Caco-2 (cell line): Measurements from ENCODE around the gene TLX1. TPM values are rescaled to one million over a fixed set of nuclear protein-coding genes. Genes with fewer than 3 reads are reported as not detected.

Source experiments
- BruUV-seq: library from RNA; stranded (reverse); fragments of 400-500 nt; replicated peaks from 2 replicates; lab custom pipeline; 2021; lab: Mats Ljungman, UMichigan
- CTCF ChIA-PET: fragments of 300-600 bp; sonication (Branson Sonifier 250); formaldehyde crosslinking; loops from one replicate; lab custom pipeline; 2022; ENCODE audit warnings: antibody characterized with exemption; lab: Charles Lee
- POLR2A ChIA-PET: fragments of 300-600 bp; sonication (Branson Sonifier 250); formaldehyde crosslinking; loops from one replicate; lab custom pipeline; 2022; ENCODE audit warnings: antibody characterized with exemption; lab: Charles Lee
- DNase-seq, 2 experiments: peaks; one replicate each; pipeline versions ENCODE4 v3.0.0 to v3.0.0-alpha.2; 2020 to 2022
- H3K27me3 ChIP-seq: replicated peaks from 2 replicates; pipeline ENCODE4 v1.6.0; 2011; ENCODE audit warnings: low read length; ENCODE audit not compliant: control insufficient read depth, insufficient read depth
- H3K36me3 ChIP-seq: 2 replicates; pipeline ENCODE4 v1.5.1; 2011; ENCODE audit warnings: low read length; ENCODE audit not compliant: control insufficient read depth, insufficient read depth
- H3K4me1 ChIP-seq: fragments of 250-450 bp; sonication (Bioruptor Pico); 2 replicates; pipeline ENCODE4 v1.5.1; 2020; ENCODE audit warnings: mild to moderate bottlenecking
- H3K4me3 ChIP-seq: 2 replicates; pipeline ENCODE4 v1.5.1; 2011; ENCODE audit warnings: low read depth, mild to moderate bottlenecking, control low read depth, low read length
- H3K9me3 ChIP-seq: fragments of 250-450 bp; sonication (Bioruptor Pico); 2 replicates; pipeline ENCODE4 v1.5.1; 2020; ENCODE audit warnings: mild to moderate bottlenecking, moderate library complexity
- H3K27ac Mint-ChIP-seq: one replicate; pipeline ENCODE4 v1.8.0; 2022; ENCODE audit warnings: mixed read lengths; ENCODE audit not compliant: unreplicated experiment
- H3K27me3 Mint-ChIP-seq: one replicate; pipeline ENCODE4 v1.8.0; 2022; ENCODE audit warnings: mixed read lengths; ENCODE audit not compliant: insufficient read depth, unreplicated experiment
- H3K36me3 Mint-ChIP-seq: one replicate; pipeline ENCODE4 v1.8.0; 2022; ENCODE audit warnings: mild to moderate bottlenecking, mixed read lengths; ENCODE audit not compliant: insufficient read depth, unreplicated experiment
- H3K4me1 Mint-ChIP-seq: one replicate; pipeline ENCODE4 v1.8.0; 2022; ENCODE audit warnings: low read depth, mixed read lengths; ENCODE audit not compliant: unreplicated experiment
- H3K4me3 Mint-ChIP-seq: one replicate; pipeline ENCODE4 v1.8.0; 2022; ENCODE audit warnings: mild to moderate bottlenecking, moderate library complexity, mixed read lengths; ENCODE audit not compliant: unreplicated experiment
- H3K9me3 Mint-ChIP-seq: one replicate; pipeline ENCODE4 v1.8.0; 2022; ENCODE audit warnings: mixed read lengths; ENCODE audit not compliant: unreplicated experiment
- CTCF ChIP-seq, 2 experiments: fragments of 200-600 bp in 1 of 2; IDR thresholded peaks; 1 replicate in 1 of 2; 2 replicates in 1 of 2; pipeline versions ENCODE4 v1.5.1 to v1.8.0; 2011 to 2022; ENCODE audit warnings: antibody characterized with exemption in 1 of 2, control low read depth in 1 of 2, inconsistent platforms in 1 of 2, low read depth in 1 of 2, low read length in 1 of 2, mild to moderate bottlenecking in 1 of 2, moderate library complexity in 1 of 2; ENCODE audit not compliant: insufficient read depth in 1 of 2, severe bottlenecking in 1 of 2, unreplicated experiment in 1 of 2
- intact Hi-C: fragments of 100-400 bp; cut with micrococcal nuclease; formaldehyde crosslinking; loops from one replicate; pipeline ENCODE4 v1.10.0; 2022; ENCODE audit not compliant: unreplicated experiment
- total RNA-seq: library from RNA; stranded (reverse); gene quantifications from 2 replicates; pipeline ENCODE4 v1.2.3, GENCODE V29; 2022

Gene TLX1
- total RNA-seq, 1 experiment from 2014 or later, result 2.3 TPM

GRCh38 chr10:101144053-101144452, 13.0 kb downstream of the TLX1 start:
- no peaks in the 10 kb centered on the region for H3K9me3 ChIP-seq
- no peak overlapping the region for H3K4me3 Mint-ChIP-seq
- intact Hi-C loops, result no loop called here
- H3K4me1 ChIP-seq, result peaks cover 9% of the 10 kb centered on the region
- no peaks in the 10 kb centered on the region for H3K36me3 Mint-ChIP-seq
- no peak overlapping the region for H3K4me3 ChIP-seq
- H3K27me3 Mint-ChIP-seq, result peaks cover 8% of the 10 kb centered on the region
- H3K9me3 Mint-ChIP-seq, result no peaks in the 10 kb centered on the region
- BruUV-seq, result no TSS peak
- H3K27me3 ChIP-seq, result no peaks in the 10 kb centered on the region
- no peaks in the 10 kb centered on the region for H3K4me1 Mint-ChIP-seq
- no peak for TF ChIP-seq CTCF (IDR thresholded peaks at IDR 0.05; ENCODE audit: insufficient read depth in 1 of 2, low read depth in 1 of 2, low read length in 1 of 2, severe bottlenecking in 1 of 2, unreplicated experiment in 1 of 2)
- no peak for DNase-seq
- H3K36me3 ChIP-seq, result no peaks in the 10 kb centered on the region
- no peak overlapping the region for H3K27ac Mint-ChIP-seq
- POLR2A ChIA-PET, result no interaction called here
- CTCF ChIA-PET, result interaction anchor here (12.6 kb wide), 1 partner anchor 47 kb away, joined by 541 read pairs; no protein-coding TSS in a partner anchor

- BruUV-seq, result no TSS peak
- H3K36me3 ChIP-seq, result no peaks in the 10 kb centered on the region
- peaks cover 8% of the 10 kb centered on the region for H3K27me3 Mint-ChIP-seq
- no peak overlapping the region for H3K4me3 ChIP-seq
- intact Hi-C loops, result no loop called here
- TF ChIP-seq CTCF (IDR thresholded peaks at IDR 0.05; ENCODE audit: insufficient read depth in 1 of 2, low read depth in 1 of 2, low read length in 1 of 2, severe bottlenecking in 1 of 2, unreplicated experiment in 1 of 2), result no peak
- H3K27me3 ChIP-seq, result no peaks in the 10 kb centered on the region
- H3K4me1 Mint-ChIP-seq, result no peaks in the 10 kb centered on the region
- H3K27ac Mint-ChIP-seq, result no peak overlapping the region
- no peaks in the 10 kb centered on the region for H3K9me3 ChIP-seq
- H3K4me3 Mint-ChIP-seq, result no peak overlapping the region
- DNase-seq, result no peak
- CTCF ChIA-PET, result interaction anchor here (12.6 kb wide), 1 partner anchor 48 kb away, joined by 541 read pairs; no protein-coding TSS in a partner anchor
- POLR2A ChIA-PET, result no interaction called here
- no peaks in the 10 kb centered on the region for H3K36me3 Mint-ChIP-seq
- H3K4me1 ChIP-seq, result peaks cover 9% of the 10 kb centered on the region
- no peaks in the 10 kb centered on the region for H3K9me3 Mint-ChIP-seq
Measured at GRCh38 chr10:101145145-101145544, 14.0 kb downstream of the TLX1 start.

- intact Hi-C loops, result no loop called here
- no peak overlapping the region for H3K4me3 Mint-ChIP-seq
- ChIA-PET POLR2A (no interaction called here), CTCF (interaction anchor here (0.8 to 12.6 kb wide), 3 partner anchors 33 to 62 kb away, joined by 4 to 541 read pairs (median 4); no protein-coding TSS in a partner anchor)
- no peaks in the 10 kb centered on the region for H3K36me3 ChIP-seq
- H3K4me3 ChIP-seq, result no peak overlapping the region
- H3K9me3 Mint-ChIP-seq, result no peaks in the 10 kb centered on the region
- no peak for DNase-seq
- H3K27ac Mint-ChIP-seq, result no peak overlapping the region
- no TSS peak for BruUV-seq
- H3K36me3 Mint-ChIP-seq, result no peaks in the 10 kb centered on the region
- H3K27me3 ChIP-seq, result no peaks in the 10 kb centered on the region
- no peaks in the 10 kb centered on the region for H3K9me3 ChIP-seq
- no peaks in the 10 kb centered on the region for H3K4me1 Mint-ChIP-seq
- peaks cover 8% of the 10 kb centered on the region for H3K27me3 Mint-ChIP-seq
- TF ChIP-seq CTCF (IDR thresholded peaks at IDR 0.05; ENCODE audit: insufficient read depth in 1 of 2, low read depth in 1 of 2, low read length in 1 of 2, severe bottlenecking in 1 of 2, unreplicated experiment in 1 of 2), result no peak
- peaks cover 9% of the 10 kb centered on the region for H3K4me1 ChIP-seq
Measured at GRCh38 chr10:101145750-101146391, 14.8 kb downstream of the TLX1 start.
